NCI-H1694 (cell line): Measurements from ENCODE around the gene CACNA1C.

Experiments
- DNase-seq: peaks from one replicate; lab custom pipeline; 2025; lab: John Stamatoyannopoulos, UW

Gene CACNA1C

GRCh38 chr12:2323532-2324255, 270.9 kb downstream of the CACNA1C start:
- DNase-seq: no peak

GRCh38 chr12:2324387-2324786, 271.6 kb downstream of the CACNA1C start:
- peak; percentile 45 for DNase-seq

- no peak for DNase-seq
Measured at GRCh38 chr12:2325519-2325918, 272.7 kb downstream of the CACNA1C start.

GRCh38 chr12:2326470-2326869, 273.7 kb downstream of the CACNA1C start:
- no peak for DNase-seq

GRCh38 chr12:2328661-2329060, 275.9 kb downstream of the CACNA1C start:
- no peak for DNase-seq

- no peak for DNase-seq
Measured at GRCh38 chr12:2329661-2330210, 276.9 kb downstream of the CACNA1C start.

- no peak for DNase-seq
Measured at GRCh38 chr12:2332236-2332635, 279.4 kb downstream of the CACNA1C start.

GRCh38 chr12:2332947-2333346, 280.2 kb downstream of the CACNA1C start:
- no peak for DNase-seq

- no peak for DNase-seq
Measured at GRCh38 chr12:2333491-2334195, 280.9 kb downstream of the CACNA1C start.

- DNase-seq: no peak
Measured at GRCh38 chr12:2334271-2334670, 281.5 kb downstream of the CACNA1C start.

GRCh38 chr12:2334689-2335088, 281.9 kb downstream of the CACNA1C start:
- DNase-seq: no peak

- no peak for DNase-seq
Measured at GRCh38 chr12:2335109-2335508, 282.3 kb downstream of the CACNA1C start.

GRCh38 chr12:2335513-2335912, 282.7 kb downstream of the CACNA1C start:
- DNase-seq: no peak

- DNase-seq: no peak
Measured at GRCh38 chr12:2335916-2336315, 283.1 kb downstream of the CACNA1C start.

- no peak for DNase-seq
Measured at GRCh38 chr12:2336409-2336829, 283.6 kb downstream of the CACNA1C start.

- DNase-seq: no peak
Measured at GRCh38 chr12:2337031-2338010, 284.5 kb downstream of the CACNA1C start.

- DNase-seq: no peak
Measured at GRCh38 chr12:2338381-2338780, 285.6 kb downstream of the CACNA1C start.

GRCh38 chr12:2338991-2339431, 286.2 kb downstream of the CACNA1C start:
- DNase-seq: no peak

GRCh38 chr12:2341051-2341751, 288.4 kb downstream of the CACNA1C start:
- no peak for DNase-seq

GRCh38 chr12:2341871-2342270, 289.1 kb downstream of the CACNA1C start:
- no peak for DNase-seq

GRCh38 chr12:2343681-2344080, 290.9 kb downstream of the CACNA1C start:
- DNase-seq: no peak
